GM18526 (cell line): Measurements from ENCODE around the gene POLR1A.

ENCODE experiments used
- POLR2A ChIP-seq: IDR thresholded peaks from 3 replicates; pipeline ENCODE4 v1.6.1; 2011; ENCODE audit not compliant: insufficient read length; ENCODE audit errors: extremely low read depth

Gene POLR1A

GRCh38 chr2:86054535-86055082, 51.1 kb downstream of the POLR1A start:
- TF ChIP-seq POLR2A: no peak

DNA sequence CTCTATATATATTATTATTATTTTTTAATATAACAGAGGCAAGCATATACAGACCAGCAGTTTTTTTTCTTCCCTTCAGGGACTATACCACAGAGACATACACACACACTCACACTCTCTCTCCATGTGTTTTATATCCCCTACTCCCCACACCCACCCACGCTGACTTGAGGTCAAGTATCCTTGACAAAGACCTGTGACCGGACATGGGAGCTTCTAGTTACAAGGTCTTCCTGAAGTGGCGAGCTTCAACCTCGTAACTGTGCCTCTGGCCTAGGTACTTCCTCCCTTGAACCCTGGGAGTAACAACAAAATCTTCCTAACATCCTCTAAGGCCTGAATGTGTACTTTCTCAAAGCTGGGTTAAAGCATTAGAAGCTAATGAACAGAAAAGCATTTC, 52.5 kb downstream of the POLR1A start:
- TF ChIP-seq POLR2A: no peak

- no peak for TF ChIP-seq POLR2A
Measured at GRCh38 chr2:86052676-86053075, 53.0 kb downstream of the POLR1A start.

DNA sequence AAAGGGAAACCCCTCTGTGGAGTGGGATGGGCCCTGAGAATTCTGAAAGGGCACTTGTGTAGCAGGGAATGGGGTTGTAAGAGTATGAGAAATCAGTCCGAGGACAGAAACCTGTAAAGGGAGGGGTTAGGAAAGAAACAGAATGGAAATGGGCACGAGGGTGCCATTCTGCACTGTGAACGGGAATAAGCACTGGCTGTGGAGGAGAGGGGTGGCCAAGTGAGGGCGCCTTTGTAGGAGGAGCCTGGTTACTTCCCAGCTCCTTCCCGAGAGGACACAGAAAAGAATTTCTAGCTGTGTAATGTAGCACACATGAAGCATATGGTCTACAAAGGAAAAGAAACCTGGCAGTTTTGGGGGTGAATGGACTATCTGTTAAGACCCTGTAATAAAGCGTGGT, 53.4 kb downstream of the POLR1A start:
- no peak for TF ChIP-seq POLR2A

- TF ChIP-seq POLR2A: no peak
Measured at GRCh38 chr2:86050301-86050700, 55.4 kb downstream of the POLR1A start.

DNA sequence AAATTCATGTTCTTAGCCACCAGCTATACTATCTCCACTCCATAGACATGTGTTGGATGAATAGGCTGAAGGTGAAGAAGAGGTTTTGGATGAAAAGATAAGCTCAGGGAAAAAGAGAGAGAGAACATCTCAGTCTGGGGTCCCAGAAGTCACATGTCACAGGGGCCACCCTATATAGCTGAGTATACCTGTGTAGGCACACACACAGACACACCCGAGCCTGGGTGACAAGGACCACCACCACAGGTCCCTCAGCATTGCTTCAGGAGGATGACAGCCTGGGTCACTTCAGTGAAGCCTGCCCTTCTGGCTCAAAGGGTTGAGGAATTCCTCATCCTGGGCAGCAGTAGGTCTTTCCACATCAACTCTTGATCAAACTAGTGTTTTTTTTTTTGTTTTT, 56.2 kb downstream of the POLR1A start:
- TF ChIP-seq POLR2A: no peak

GRCh38 chr2:86048888-86049287, 56.8 kb downstream of the POLR1A start:
- no peak for TF ChIP-seq POLR2A

GRCh38 chr2:86048383-86048701, 57.3 kb downstream of the POLR1A start:
- no peak for TF ChIP-seq POLR2A

GRCh38 chr2:86047575-86048382, 57.9 kb downstream of the POLR1A start:
- no peak for TF ChIP-seq POLR2A

GRCh38 chr2:86045541-86045940, 60.1 kb downstream of the POLR1A start:
- no peak for TF ChIP-seq POLR2A

DNA sequence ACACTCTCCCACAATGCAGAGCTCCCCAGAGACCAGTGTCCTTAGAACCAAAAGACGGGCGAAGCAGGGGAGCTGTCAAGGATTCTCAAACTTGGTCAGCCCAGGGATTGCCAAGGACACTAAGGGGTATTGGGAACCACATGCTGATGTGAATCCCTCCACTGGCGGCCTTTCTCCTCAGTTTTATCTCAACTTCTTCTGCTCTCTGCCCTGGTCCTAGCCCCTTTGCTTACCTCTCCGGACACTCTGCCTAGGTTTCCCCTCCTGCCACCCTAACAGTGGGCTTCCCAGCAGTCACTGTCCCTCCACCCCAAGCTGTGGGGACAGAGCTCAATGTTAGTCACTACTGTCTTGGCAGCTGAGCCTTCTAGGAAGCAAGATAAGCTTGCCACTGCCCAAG, 61.1 kb downstream of the POLR1A start:
- TF ChIP-seq POLR2A: no peak

GRCh38 chr2:86044045-86044444, 61.6 kb downstream of the POLR1A start:
- TF ChIP-seq POLR2A: no peak

DNA sequence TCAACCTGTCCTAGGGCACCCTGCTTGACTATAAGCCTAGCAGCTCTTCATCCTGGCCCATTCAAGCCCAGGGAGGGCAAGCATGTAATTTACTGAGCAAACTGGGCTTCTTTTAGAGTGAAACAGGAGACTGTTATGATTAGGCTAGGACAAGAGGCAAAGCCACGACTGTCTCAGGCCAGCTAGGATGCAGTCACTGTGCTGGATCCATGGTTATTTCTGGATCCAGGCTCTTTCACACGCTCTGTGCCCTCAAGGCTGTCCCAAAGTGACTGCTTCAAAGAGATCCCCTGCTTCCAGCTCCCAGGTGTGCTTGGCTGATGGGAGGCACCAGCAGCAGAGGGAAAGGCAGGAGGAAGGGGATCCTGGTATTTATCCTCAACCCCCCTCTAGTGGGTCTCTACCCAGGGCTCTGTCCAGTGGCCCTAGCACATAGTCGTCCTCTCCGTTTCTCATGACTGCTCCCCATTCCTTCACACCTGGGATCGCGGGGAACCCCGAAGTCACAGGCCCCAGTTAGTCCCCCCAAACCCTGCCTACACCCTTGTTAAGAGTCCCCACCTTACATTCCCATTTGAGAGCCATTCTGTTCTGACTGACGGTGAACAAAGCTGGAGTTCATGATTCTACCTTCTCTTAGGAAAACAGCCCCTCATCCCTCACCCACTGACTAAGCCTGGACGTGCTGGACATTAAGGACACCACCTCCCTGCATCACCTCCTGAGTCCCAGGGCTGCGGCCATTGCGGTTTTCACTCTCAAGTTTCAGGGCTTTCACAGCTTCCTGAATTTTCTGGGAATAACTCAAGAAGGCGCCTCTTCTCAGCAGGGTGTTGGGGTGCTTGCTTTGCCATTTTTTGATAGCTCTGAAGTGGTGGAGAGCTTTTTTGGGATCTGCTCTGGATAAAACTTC, 63.2 kb downstream of the POLR1A start:
- TF ChIP-seq POLR2A: no peak

DNA sequence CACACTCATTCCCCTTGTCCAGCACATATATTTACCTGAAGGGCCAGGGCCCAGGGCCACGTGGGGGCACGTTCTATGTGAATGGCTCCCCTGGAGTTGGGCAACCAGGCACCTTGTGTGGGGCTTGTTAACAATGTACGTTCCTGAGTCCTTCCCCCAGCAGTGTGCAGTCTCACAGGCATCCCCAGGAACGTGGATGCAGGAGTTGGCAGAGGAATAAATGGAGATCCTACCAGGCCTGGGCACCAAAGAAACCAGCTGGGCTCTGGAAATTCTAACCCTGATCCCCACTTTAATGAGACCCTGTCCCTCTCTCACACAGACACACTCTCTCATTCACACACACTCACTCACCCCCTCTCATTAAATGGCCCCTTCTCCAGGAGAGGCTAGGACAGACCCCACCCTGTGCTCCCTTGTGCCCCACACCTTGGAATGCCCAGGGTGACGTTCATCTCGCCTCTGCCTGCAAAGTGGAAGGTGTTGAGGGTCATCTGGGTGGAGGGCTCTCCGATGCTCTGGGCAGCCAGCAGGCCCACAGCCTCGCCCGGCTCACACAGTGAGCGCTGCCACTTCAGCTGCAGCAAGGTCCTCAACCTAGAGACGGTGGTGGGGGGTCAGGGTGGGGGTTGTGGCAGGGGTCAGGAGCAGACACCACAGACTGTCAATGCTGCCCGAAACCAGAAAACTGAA, 65.6 kb downstream of the POLR1A start:
- TF ChIP-seq POLR2A: no peak

DNA sequence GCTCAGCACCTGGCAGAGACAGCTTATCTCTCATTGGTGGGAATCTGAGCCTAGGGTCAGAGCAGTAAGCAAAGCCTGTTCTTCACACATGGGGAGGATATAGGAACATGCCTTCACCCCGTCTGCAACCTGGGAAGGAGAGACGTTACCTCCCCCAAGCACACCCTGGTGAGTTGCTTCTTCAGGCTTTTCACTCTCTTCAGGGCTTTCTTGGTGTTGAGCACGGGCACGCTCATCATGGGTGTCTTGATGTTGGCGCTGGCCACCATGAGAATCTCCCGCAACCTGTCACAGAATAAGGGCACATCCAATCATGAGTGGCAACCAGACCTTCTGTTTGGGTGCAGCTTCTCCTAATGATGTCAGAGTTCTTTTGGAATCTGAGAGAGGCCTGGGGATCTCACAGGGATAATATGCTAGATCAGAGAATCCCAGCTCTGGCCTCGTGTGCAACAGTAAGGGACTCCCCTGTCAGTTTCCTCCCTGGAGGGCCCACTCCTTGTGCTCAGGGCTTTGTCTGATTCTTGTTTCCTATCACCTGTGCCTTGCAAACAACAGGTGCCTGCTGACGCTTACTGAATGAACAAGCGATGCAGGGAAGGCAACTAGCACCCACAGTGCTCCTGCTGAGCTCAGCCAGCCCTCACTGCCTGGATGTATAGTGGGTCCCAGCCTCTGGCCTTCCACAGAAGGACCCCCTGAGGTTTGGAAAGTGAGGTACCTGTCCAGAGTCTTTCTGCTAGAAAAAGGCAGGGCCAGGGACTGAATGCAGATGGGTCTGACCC, 66.3 kb downstream of the POLR1A start:
- no peak for TF ChIP-seq POLR2A
